ENCODE data around the gene BAHCC1. TPM values are rescaled to one million over a fixed set of nuclear protein-coding genes. Genes with fewer than 3 reads are reported as not detected.

Gene BAHCC1
- total and polyA plus RNA-seq, 9 of the 15 experiments (the other 6 are each of a cell fraction or from before 2014, with no cell fraction given) = 0.14 to 26.9 (median 5.0) TPM

DNA sequence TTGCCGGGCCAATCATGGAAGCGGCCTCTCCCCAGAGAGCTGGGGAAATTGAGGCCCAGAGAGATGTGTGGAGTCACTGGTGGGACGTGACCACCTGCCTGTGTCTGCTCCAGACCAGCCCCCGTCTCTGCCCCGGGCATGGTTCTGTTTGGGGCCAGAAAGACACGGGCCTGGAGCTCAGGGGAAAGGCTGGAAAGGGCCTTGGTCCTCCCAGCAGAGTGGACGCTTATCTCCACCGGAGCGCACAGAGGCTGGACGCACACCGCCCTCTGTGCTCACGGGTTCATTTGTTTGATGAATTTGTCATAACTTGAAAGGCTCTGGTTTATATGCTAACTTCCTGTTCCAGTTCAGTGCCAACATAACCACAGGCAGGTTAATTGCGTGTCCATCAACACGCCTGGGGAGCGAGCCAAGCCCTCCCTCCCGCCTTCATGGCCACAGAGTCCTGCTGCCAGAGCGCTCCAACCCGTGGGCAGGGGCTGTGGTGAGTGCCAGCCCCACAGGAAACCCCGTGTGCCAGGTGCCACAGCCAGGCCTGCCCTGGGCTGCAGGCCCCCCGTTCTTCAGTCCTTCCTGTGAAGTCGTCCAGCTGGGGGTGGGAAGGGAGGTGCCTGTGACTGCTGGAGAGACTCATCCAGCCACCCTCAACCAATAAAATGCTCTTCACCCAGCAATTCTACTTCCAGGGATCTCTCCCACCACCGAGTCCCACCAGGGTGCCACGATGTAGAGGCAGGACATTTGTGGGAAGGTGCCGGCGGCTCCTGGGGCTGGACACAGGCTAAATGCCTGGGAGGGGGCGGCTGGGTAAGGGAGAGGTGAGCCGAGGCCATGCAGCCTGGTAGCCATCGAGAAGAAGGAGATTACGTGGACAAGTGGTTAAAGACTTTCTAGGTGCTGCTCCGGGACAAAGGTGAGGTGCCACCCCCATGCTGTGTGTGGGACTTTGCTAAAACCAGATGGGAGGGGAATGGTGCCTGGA, 29.4 kb upstream of the BAHCC1 start (continued):
- TF ChIP-seq, protein P1, sequence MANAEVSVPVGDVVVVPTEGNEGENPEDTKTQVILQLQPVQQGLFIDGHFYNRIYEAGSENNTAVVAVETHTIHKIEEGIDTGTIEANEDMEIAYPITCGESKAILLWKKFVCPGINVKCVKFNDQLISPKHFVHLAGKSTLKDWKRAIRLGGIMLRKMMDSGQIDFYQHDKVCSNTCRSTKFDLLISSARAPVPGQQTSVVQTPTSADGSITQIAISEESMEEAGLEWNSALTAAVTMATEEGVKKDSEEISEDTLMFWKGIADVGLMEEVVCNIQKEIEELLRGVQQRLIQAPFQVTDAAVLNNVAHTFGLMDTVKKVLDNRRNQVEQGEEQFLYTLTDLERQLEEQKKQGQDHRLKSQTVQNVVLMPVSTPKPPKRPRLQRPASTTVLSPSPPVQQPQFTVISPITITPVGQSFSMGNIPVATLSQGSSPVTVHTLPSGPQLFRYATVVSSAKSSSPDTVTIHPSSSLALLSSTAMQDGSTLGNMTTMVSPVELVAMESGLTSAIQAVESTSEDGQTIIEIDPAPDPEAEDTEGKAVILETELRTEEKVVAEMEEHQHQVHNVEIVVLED (CRISPR knock-in tag; IDR thresholded peaks at IDR 0.05) = 0 out of 2 replicates have a peak, but pooled peaks have one; percentile 13
- peak in 1 of 2 experiments; percentile 40; a peak in 1 of 4 replicates for TF ChIP-seq SRF (CRISPR knock-in tag; IDR thresholded peaks at IDR 0.05)
- peak; percentile 22 for TF ChIP-seq TCF3 (CRISPR knock-in tag; IDR thresholded peaks at IDR 0.05)
- no peak for TF ChIP-seq PRMT5 (CRISPR knock-in tag; IDR thresholded peaks at IDR 0.05)
- peak; percentile 43; the same call in 1 of the 2 replicates for TF ChIP-seq SOX6 (IDR thresholded peaks at IDR 0.05)
- TF ChIP-seq, protein P2, sequence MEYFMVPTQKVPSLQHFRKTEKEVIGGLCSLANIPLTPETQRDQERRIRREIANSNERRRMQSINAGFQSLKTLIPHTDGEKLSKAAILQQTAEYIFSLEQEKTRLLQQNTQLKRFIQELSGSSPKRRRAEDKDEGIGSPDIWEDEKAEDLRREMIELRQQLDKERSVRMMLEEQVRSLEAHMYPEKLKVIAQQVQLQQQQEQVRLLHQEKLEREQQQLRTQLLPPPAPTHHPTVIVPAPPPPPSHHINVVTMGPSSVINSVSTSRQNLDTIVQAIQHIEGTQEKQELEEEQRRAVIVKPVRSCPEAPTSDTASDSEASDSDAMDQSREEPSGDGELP (CRISPR knock-in tag; IDR thresholded peaks at IDR 0.05; ENCODE audit: borderline replicate concordance) = peak; percentile 43; the same call in 1 of the 2 replicates
- TF ChIP-seq, protein P3, sequence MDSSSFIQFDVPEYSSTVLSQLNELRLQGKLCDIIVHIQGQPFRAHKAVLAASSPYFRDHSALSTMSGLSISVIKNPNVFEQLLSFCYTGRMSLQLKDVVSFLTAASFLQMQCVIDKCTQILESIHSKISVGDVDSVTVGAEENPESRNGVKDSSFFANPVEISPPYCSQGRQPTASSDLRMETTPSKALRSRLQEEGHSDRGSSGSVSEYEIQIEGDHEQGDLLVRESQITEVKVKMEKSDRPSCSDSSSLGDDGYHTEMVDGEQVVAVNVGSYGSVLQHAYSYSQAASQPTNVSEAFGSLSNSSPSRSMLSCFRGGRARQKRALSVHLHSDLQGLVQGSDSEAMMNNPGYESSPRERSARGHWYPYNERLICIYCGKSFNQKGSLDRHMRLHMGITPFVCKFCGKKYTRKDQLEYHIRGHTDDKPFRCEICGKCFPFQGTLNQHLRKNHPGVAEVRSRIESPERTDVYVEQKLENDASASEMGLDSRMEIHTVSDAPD (CRISPR knock-in tag; IDR thresholded peaks at IDR 0.05) = no peak
- TF ChIP-seq POLR2G (IDR thresholded peaks at IDR 0.05; ENCODE audit: low read depth, low read length) = peak; percentile 30; the same call in 1 of the 2 replicates
- TF ChIP-seq, protein P4, sequence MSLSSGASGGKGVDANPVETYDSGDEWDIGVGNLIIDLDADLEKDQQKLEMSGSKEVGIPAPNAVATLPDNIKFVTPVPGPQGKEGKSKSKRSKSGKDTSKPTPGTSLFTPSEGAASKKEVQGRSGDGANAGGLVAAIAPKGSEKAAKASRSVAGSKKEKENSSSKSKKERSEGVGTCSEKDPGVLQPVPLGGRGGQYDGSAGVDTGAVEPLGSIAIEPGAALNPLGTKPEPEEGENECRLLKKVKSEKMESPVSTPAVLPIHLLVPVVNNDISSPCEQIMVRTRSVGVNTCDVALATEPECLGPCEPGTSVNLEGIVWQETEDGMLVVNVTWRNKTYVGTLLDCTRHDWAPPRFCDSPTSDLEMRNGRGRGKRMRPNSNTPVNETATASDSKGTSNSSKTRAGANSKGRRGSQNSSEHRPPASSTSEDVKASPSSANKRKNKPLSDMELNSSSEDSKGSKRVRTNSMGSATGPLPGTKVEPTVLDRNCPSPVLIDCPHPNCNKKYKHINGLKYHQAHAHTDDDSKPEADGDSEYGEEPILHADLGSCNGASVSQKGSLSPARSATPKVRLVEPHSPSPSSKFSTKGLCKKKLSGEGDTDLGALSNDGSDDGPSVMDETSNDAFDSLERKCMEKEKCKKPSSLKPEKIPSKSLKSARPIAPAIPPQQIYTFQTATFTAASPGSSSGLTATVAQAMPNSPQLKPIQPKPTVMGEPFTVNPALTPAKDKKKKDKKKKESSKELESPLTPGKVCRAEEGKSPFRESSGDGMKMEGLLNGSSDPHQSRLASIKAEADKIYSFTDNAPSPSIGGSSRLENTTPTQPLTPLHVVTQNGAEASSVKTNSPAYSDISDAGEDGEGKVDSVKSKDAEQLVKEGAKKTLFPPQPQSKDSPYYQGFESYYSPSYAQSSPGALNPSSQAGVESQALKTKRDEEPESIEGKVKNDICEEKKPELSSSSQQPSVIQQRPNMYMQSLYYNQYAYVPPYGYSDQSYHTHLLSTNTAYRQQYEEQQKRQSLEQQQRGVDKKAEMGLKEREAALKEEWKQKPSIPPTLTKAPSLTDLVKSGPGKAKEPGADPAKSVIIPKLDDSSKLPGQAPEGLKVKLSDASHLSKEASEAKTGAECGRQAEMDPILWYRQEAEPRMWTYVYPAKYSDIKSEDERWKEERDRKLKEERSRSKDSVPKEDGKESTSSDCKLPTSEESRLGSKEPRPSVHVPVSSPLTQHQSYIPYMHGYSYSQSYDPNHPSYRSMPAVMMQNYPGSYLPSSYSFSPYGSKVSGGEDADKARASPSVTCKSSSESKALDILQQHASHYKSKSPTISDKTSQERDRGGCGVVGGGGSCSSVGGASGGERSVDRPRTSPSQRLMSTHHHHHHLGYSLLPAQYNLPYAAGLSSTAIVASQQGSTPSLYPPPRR (CRISPR knock-in tag; IDR thresholded peaks at IDR 0.05; ENCODE audit: borderline replicate concordance) = 0 out of 2 replicates have a peak, but pooled peaks have one; percentile 48
- peak; percentile 53 for TF ChIP-seq GABPA (tag; conservative IDR thresholded peaks at IDR 0.05; ENCODE audit: low read depth)
- TF ChIP-seq, protein P5, sequence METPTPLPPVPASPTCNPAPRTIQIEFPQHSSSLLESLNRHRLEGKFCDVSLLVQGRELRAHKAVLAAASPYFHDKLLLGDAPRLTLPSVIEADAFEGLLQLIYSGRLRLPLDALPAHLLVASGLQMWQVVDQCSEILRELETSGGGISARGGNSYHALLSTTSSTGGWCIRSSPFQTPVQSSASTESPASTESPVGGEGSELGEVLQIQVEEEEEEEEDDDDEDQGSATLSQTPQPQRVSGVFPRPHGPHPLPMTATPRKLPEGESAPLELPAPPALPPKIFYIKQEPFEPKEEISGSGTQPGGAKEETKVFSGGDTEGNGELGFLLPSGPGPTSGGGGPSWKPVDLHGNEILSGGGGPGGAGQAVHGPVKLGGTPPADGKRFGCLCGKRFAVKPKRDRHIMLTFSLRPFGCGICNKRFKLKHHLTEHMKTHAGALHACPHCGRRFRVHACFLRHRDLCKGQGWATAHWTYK (CRISPR knock-in tag; IDR thresholded peaks at IDR 0.05) = no peak; the same call in 1 of the 2 replicates
- no peak for TF ChIP-seq FOXA3 (CRISPR knock-in tag; conservative IDR thresholded peaks at IDR 0.05 in 1 of 2, IDR thresholded peaks at IDR 0.05 in 1 of 2)
